ENCODE measurements around the gene ATF7IP2. TPM values are rescaled to one million over a fixed set of nuclear protein-coding genes. Genes with fewer than 3 reads are reported as not detected.
"Not testable (repeated sequence)": the region's sequence is repeated elsewhere in the genome, so short reads cannot be mapped to it uniquely, and the experiment has no call there.

Gene ATF7IP2
- polyA plus RNA-seq, 1 donor from 2014 or later, result 75.3 TPM

DNA sequence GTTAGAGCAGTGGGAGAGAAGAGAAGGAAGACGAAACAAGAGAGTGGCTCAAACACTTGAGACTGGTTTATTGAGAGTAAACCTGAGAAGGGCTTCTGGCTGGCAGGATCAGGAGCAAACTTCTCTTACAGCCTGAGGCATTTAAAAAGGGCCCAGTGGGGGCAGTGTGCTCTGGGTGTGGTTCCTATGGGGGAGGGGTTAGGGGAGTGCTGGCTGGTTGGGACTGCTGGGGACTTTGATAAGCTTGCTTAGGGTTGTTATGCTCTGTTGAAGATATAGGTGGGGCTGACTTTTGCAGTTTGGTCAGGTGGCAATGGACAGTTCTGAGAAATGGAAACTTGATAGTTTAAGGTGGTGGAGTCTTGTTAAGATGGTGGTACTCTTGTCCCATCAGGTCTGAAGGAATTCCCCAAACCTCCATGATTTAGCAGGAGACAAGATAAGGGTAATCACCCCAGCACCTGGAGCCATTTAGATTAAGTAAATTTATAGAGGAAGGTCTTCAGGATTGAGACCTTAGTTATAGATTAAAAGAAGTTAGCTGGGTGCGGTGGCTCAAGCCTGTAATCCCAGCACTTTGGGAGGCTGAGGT lies 115.3 kb downstream of the ATF7IP2 start:
- H3K27me3 Mint-ChIP-seq, result no peaks in the 10 kb centered on the region
- H3K4me3 Mint-ChIP-seq, result peak overlapping the region in 1 of 4 donors; percentile 65
- H3K9me3 Mint-ChIP-seq, result peaks cover 0 to 3% (median 3%) of the 10 kb centered on the region in 3 donors

DNA sequence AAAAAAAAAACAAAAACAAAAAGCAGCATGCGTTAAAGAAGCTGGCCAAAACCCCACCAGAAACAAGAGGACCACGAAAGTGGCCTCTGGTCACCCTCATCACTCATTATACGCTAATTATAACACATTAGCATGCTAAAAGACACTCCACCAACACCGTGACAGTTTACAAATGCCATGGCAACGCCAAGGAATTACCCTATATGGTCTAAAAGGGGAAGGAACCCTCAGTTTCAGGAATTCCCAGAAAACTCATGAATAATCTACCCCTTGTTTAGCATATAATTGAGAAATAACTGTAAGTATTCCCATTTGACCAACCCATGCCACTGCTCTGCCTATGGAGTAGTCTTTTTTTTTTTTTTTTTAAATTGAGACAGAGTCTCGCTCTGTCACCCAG lies 116.9 kb downstream of the ATF7IP2 start:
- Mint-ChIP-seq H3K27me3 (no peaks in the 10 kb centered on the region), H3K27ac (no peak overlapping the region), H3K9me3 (no peaks in the 10 kb centered on the region), H3K4me1 (peaks cover 11 to 18% (median 14%) of the 10 kb centered on the region in 3 donors), H3K4me3 (no peak overlapping the region), H3K36me3 (no peaks in the 10 kb centered on the region)

More for the DNA sequence above, 115.3 kb downstream of the ATF7IP2 start:
- peaks cover 11 to 18% (median 14%) of the 10 kb centered on the region in 3 donors for H3K4me1 Mint-ChIP-seq
- H3K27ac Mint-ChIP-seq, result peak overlapping the region in 1 of 3 donors; percentile 86
- H3K36me3 Mint-ChIP-seq, result no peaks in the 10 kb centered on the region

- Mint-ChIP-seq H3K4me1 (peaks cover 12 to 18% (median 15%) of the 10 kb centered on the region in 3 donors), H3K36me3 (peaks cover under 1% of the 10 kb centered on the region), H3K4me3 (no peak overlapping the region), H3K9me3 (no peaks in the 10 kb centered on the region), H3K27ac (peak overlapping the region in 1 of 3 donors; percentile 2), H3K27me3 (no peaks in the 10 kb centered on the region)
Observed at GRCh38 chr16:10504404-10504885, 118.6 kb downstream of the ATF7IP2 start.

GRCh38 chr16:10505286-10505685 lies 119.4 kb downstream of the ATF7IP2 start:
- peak overlapping the region in 1 of 3 donors; percentile 25 for H3K27ac Mint-ChIP-seq

DNA sequence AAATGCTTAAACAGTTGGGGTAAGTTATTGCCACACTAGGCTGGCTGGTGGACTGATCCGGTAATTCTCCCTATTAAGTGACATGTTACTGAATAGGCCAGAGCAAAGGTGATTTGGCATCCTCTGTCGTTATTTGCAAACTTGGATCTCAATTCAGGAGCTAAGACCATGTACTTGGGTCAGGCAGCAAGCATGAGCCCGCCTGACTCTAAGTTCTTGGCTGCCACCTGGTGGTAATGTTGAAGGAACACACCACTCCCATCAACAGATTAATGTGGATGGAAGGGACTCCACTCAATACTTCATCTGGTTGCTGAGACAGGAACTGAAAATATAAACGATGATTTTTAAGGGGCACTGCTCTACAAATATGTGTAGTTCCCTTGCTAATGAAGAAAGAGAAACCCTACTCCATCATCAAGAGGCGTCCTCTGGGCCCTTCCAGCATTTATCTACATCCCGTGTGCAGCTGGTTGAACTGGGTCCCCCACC lies 123.7 kb downstream of the ATF7IP2 start:
- H3K27me3 Mint-ChIP-seq, result no peaks in the 10 kb centered on the region
- H3K4me1 Mint-ChIP-seq, result peaks cover 7 to 13% (median 9%) of the 10 kb centered on the region in 3 donors
- H3K9me3 Mint-ChIP-seq, result no peaks in the 10 kb centered on the region
- peak overlapping the region in 1 of 3 donors; percentile 18 for H3K27ac Mint-ChIP-seq
- H3K36me3 Mint-ChIP-seq, result peaks cover 3% of the 10 kb centered on the region
- H3K4me3 Mint-ChIP-seq, result no peak overlapping the region

More at GRCh38 chr16:10505286-10505685, 119.4 kb downstream of the ATF7IP2 start:
- not testable (repeated sequence) for H3K36me3 Mint-ChIP-seq, H3K4me3 Mint-ChIP-seq, H3K27me3 Mint-ChIP-seq, H3K9me3 Mint-ChIP-seq
- H3K4me1 Mint-ChIP-seq, result peaks cover 16 to 23% (median 18%) of the 10 kb centered on the region in 3 donors

- H3K4me1 Mint-ChIP-seq, result peaks cover 4 to 14% (median 12%) of the 10 kb centered on the region in 3 donors
- H3K27me3 Mint-ChIP-seq, result no peaks in the 10 kb centered on the region
- no peak overlapping the region for H3K4me3 Mint-ChIP-seq
- H3K27ac Mint-ChIP-seq, result no peak overlapping the region
- no peaks in the 10 kb centered on the region for H3K9me3 Mint-ChIP-seq
- peaks cover 3% of the 10 kb centered on the region for H3K36me3 Mint-ChIP-seq
Observed at GRCh38 chr16:10510279-10510678, 124.4 kb downstream of the ATF7IP2 start.

GRCh38 chr16:10511829-10512228 lies 126.0 kb downstream of the ATF7IP2 start:
- Mint-ChIP-seq H3K36me3 (peaks cover 3% of the 10 kb centered on the region), H3K27me3 (no peaks in the 10 kb centered on the region), H3K27ac (peak overlapping the region in 1 of 3 donors; percentile 71), H3K9me3 (no peaks in the 10 kb centered on the region), H3K4me3 (no peak overlapping the region), H3K4me1 (peaks cover 4 to 14% (median 12%) of the 10 kb centered on the region in 3 donors)

DNA sequence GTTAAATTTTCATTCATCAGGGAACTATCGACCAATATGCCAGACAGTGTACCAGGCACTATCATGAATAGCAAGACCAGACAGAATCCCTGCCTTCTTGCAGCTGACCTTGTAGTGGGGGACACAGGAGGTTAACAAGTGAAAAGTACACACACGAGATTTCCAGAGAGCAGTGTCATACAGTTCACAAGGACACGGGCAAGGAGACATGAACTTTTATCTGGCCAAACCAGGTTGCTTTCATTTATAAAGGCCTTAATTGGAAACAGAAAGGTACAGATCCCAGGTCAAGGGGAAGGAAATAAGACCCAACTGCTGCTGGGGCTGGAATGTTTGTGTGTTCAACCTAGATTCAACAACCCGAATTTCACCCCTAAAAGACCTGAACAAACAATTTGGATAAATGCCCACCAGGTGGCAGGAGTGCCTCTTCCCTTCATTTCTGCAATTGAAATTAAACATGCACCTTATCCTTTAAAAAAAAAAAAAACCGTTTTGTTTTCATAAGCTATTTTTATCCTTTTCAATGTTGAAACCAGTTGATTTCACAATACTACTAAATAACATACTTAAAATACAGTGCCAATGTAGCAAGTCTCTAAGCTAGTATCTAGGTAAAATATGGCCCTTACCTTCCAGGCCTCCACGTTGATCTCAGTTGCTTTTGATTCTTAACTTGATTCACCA lies 128.7 kb downstream of the ATF7IP2 start:
- no peaks in the 10 kb centered on the region for H3K27me3 Mint-ChIP-seq
- peaks cover 2% of the 10 kb centered on the region for H3K36me3 Mint-ChIP-seq
- peaks cover 2 to 14% (median 10%) of the 10 kb centered on the region in 3 donors for H3K4me1 Mint-ChIP-seq
- no peaks in the 10 kb centered on the region for H3K9me3 Mint-ChIP-seq
- H3K27ac Mint-ChIP-seq, result no peak overlapping the region
- H3K4me3 Mint-ChIP-seq, result no peak overlapping the region

GRCh38 chr16:10517868-10518267 lies 132.0 kb downstream of the ATF7IP2 start:
- Mint-ChIP-seq H3K9me3 (no peaks in the 10 kb centered on the region), H3K27me3 (no peaks in the 10 kb centered on the region), H3K4me1 (peaks cover 5 to 10% (median 7%) of the 10 kb centered on the region in 3 donors), H3K4me3 (no peak overlapping the region), H3K36me3 (no peaks in the 10 kb centered on the region), H3K27ac (no peak overlapping the region)

DNA sequence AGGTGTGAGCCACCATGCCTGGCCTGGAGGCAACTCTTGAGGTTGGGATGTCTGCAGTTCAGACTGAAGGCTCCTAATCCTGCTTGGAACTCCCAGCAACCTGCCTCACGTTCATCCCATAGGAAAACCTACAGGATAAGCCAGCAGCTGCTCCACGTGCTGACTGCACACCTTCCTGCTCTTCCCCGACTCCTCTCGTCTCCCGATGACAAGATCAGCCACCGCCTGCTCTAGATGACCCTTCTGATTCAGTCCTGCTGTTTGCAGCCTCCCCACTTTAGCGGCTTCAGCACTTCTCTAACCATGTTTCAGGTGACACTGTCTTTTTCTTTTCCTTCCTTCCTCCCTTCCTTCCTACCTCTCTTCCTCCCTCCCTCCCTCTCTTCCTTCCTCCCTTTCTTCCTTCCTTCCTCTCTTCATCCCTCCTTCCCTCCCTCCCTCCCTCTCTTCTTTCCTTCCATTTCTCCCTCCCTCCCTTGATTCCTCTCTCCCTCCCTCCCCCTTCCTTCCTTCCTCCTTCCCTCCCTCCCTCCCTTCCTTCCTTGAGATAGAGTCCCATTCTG lies 132.7 kb downstream of the ATF7IP2 start:
- H3K27ac Mint-ChIP-seq, result no peak overlapping the region
- no peaks in the 10 kb centered on the region for H3K9me3 Mint-ChIP-seq
- no peaks in the 10 kb centered on the region for H3K27me3 Mint-ChIP-seq
- no peaks in the 10 kb centered on the region for H3K36me3 Mint-ChIP-seq
- peaks cover 5 to 10% (median 7%) of the 10 kb centered on the region in 3 donors for H3K4me1 Mint-ChIP-seq
- no peak overlapping the region for H3K4me3 Mint-ChIP-seq

DNA sequence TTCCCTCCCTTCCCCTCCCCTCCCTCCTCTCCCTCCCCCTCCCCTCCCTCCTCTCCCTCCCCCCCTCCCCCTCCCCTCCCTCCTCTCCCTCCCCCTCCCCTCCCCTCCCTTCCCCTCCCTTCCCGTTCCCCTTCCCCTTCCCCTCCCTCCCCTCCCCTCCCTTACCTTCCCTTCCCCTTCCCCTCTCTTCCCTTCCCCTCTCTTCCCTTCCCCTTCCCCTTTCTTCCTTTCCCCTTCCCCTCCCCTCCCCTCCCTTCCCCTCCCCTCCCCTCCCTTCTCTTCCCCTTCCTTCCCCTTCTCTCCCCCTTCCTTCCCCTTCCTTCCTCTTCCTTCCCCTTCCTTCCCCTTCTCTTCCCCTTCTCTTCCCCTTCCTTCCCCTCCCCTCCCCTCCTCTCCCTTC lies 133.4 kb downstream of the ATF7IP2 start:
- Mint-ChIP-seq H3K27ac (no peak overlapping the region), H3K4me1 (peaks cover 5 to 10% (median 7%) of the 10 kb centered on the region in 3 donors), H3K9me3 (no peaks in the 10 kb centered on the region), H3K27me3 (no peaks in the 10 kb centered on the region), H3K36me3 (no peaks in the 10 kb centered on the region), H3K4me3 (no peak overlapping the region)

DNA sequence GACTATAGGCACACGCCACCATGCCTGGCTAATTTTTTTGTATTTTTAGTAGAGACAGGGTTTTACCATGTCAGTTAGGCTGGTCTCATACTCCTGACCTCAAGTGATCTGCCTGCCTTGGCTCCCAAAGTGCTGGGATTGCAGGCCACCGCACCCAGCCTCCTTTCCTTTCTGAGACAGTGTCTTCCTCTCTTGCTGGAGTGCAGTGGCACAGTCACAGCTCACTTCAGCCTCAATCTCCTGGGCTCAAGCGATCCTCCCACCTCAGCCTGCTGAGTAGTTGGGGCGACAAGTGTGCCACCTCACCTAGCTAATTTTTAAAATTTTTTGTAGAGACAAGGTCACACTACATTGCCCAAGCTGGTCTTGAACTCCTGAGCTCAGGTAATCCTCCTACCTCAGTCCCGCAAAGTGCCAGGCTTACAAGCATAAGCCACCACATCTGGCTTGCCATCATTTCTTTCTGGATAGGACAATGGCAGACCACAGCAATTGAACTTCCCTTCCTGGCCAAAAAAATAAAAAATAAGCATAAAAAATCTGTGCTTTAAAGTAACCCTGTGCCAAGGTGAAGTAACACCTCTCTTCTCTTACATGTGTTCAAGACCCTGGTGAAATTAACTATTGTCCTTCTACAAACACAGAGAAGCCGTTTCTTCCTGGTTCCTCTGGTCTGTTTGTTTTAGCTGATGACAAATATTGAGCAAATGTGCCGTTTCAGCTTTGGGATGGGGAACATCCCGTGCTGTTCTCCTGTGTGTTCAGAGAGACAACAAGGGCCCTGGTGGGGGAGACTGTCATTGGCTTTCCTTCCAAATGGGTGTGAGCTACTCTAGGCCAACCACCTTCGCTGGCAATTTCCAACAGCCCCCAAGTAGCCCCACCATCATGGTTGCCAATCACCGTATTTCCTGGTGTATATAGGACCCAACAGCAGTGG lies 134.3 kb downstream of the ATF7IP2 start:
- H3K27me3 Mint-ChIP-seq, result no peaks in the 10 kb centered on the region
- no peaks in the 10 kb centered on the region for H3K9me3 Mint-ChIP-seq
- H3K4me1 Mint-ChIP-seq, result peaks cover 1 to 5% (median 2%) of the 10 kb centered on the region in 3 donors
- no peak overlapping the region for H3K27ac Mint-ChIP-seq
- H3K36me3 Mint-ChIP-seq, result no peaks in the 10 kb centered on the region
- no peak overlapping the region for H3K4me3 Mint-ChIP-seq

DNA sequence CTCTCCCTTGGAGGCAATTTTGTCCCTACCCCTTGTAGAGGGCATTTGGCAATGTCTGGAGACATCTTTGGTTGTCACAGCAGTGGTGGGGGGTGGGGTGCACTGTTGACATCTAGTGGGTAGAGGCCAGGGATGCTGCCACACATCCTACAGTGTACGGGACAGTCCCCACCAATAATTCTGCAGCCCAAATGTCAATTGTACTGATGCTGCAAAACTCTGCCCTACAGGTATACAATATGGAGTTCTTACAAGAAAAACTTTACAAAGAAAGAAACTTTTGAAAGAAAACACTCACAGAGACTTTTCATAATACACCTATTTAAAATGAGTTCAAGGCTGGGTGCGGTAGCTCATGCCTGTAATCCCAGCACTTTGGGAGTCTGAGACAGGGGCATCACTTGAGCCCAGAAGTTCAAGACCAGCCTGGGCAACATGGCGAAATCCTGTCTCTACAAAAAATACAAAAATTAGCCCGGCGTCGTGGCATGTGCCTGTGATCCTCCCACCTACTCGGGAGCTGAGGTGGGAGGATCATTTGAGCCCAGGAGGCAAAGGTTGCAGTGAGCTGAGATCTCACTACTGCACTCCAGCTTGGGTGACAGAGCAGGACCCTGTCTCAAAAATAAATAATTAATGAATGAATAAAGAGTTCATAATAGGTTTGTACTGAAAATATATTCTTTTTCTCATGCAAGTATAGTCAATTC lies 135.2 kb downstream of the ATF7IP2 start:
- H3K27ac Mint-ChIP-seq, result no peak overlapping the region
- H3K36me3 Mint-ChIP-seq, result no peaks in the 10 kb centered on the region
- H3K27me3 Mint-ChIP-seq, result no peaks in the 10 kb centered on the region
- no peak overlapping the region for H3K4me3 Mint-ChIP-seq
- peaks cover 0 to 5% (median 2%) of the 10 kb centered on the region in 3 donors for H3K4me1 Mint-ChIP-seq
- H3K9me3 Mint-ChIP-seq, result no peaks in the 10 kb centered on the region
